Stomach (tissue), 9 donors: ENCODE results near the gene CCND3. TPM values are rescaled to one million over a fixed set of nuclear protein-coding genes. Genes with fewer than 3 reads are reported as not detected.

Experiments
- DNase-seq, 2 donors: peaks; one replicate each; pipeline versions ENCODE4 v3.0.0 to v3.0.0-alpha.2; 2013 to 2019
- H3K27ac ChIP-seq, 5 donors: fragments of 200-600 bp in 4 of 5; sonication (generic) in 4 of 5; one replicate each; pipeline ENCODE4 v1.5.1; 2013 to 2019; ENCODE audit warnings: mild to moderate bottlenecking in 1 of 5, moderate library complexity in 1 of 5
- H3K27me3 ChIP-seq, 3 donors: fragments of 200-600 bp; sonication (generic); one replicate each; pipeline ENCODE4 v1.5.1; 2017 to 2019; ENCODE audit warnings: mixed run types in 1 of 3
- H3K36me3 ChIP-seq, 4 donors: fragments of 200-600 bp; sonication (generic); 1 replicate in 3 of 4; 2 replicates in 1 of 4; pipeline ENCODE4 v1.5.1; 2016 to 2019
- H3K4me1 ChIP-seq, 4 donors: fragments of 200-600 bp; sonication (generic); one replicate each; pipeline ENCODE4 v1.5.1; 2016 to 2019
- H3K4me3 ChIP-seq, 4 donors: fragments of 200-600 bp; sonication (generic) in 3 of 4; one replicate each; pipeline ENCODE4 v1.5.1; 2016 to 2019; ENCODE audit warnings: mild to moderate bottlenecking in 1 of 4
- H3K9me3 ChIP-seq, 4 donors: fragments of 200-600 bp; sonication (generic); one replicate each; pipeline ENCODE4 v1.5.1; 2016 to 2019
- EP300 ChIP-seq: sonication (generic); formaldehyde crosslinking; IDR thresholded peaks from one replicate; pipeline ENCODE4 v1.6.1; 2017; ENCODE audit warnings: antibody characterized with exemption
- POLR2A ChIP-seq, 4 donors: fragments of 450-650 bp; IDR thresholded peaks; one replicate each; pipeline ENCODE4 v1.6.1; 2016; ENCODE audit warnings: antibody characterized with exemption in 4 of 4, control low read depth in 2 of 4, mild to moderate bottlenecking in 1 of 4, moderate library complexity in 1 of 4
- POLR2AphosphoS5 ChIP-seq, 3 donors: sonication (generic); formaldehyde crosslinking; IDR thresholded peaks; one replicate each; pipeline ENCODE4 v1.6.1; 2016; ENCODE audit warnings: antibody characterized with exemption in 3 of 3
- WGBS, 5 donors: extraction: QIAGEN DNeasy Blood & Tissue Kit in 3 of 5; methylation state at CpG; one replicate each; pipeline versions ENCODE4 v1.1.5 to v1.1.7; 2013 to 2018; 5-methylcytosine and 5-hydroxymethylcytosine counted together
- intact Hi-C: fragments of 100-400 bp; cut with DNase I; formaldehyde crosslinking; loops from one replicate; pipeline ENCODE4 v1.15.1; 2023; ENCODE audit warnings: low total_unique reads
- polyA plus RNA-seq, 3 donors: library from polyadenylated mRNA; stranded (reverse); fragments of 200-250 nt; gene quantifications; one replicate each; pipeline ENCODE4 v1.2.3, GENCODE V29; 2013
- total RNA-seq, 5 donors: library from RNA; depleted of rRNA; stranded (reverse); fragments of >200 nt; gene quantifications; one replicate each; pipeline versions ENCODE4 v1.1.0 to v1.2.3, GENCODE V29; 2014 to 2016
- TF ChIP-seq, protein P1 (sequence below), 7 experiments: fragments of 450-650 bp in 4 of 7; fragments of 200-600 bp in 3 of 7; sonication (generic) in 3 of 7; IDR thresholded peaks; one replicate each; pipeline ENCODE4 v1.5.1; 2016 to 2019; ENCODE audit warnings: antibody characterized with exemption in 7 of 7, control low read depth in 2 of 7, mild to moderate bottlenecking in 1 of 7
- donor health status: healthy with polysubstance abuse.
- donor health status: Bipolar disorder and iron deficiency.
- donor health status: healthy.

The CCND3 gene
- total and polyA plus RNA-seq, 8 donors: 40.6 to 193 (median 76.5) TPM

DNA sequence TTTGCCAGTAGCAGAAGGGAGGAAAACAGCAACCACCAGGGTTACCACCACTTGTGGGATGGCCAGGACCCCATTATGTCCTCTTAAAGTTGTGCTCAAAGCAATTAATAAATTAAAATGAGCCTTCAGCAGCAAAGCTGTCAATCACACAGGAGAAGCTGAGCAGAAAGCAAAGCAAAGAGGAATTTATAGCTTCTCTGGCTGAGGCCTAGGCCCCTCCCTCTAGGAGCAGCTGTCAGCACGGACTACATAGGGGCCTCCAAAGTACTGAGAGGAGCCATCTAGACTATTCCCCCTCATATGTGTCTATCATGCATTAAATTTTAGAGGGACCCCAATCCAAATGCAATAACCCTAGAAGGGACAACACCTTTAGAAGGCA lies 6.4 kb downstream of the CCND3 start:
- H3K27ac ChIP-seq: peak overlapping the region in 1 of 5 donors; percentile 90
- H3K36me3 ChIP-seq: peaks cover 53 to 75% (median 69%) of the 10 kb centered on the region in 4 donors
- no peaks in the 10 kb centered on the region for H3K27me3 ChIP-seq
- intact Hi-C loops: loop anchor here (10.0 kb wide), 1 partner anchor 110 kb away; no protein-coding TSS in a partner anchor
- DNase-seq: no peak
- H3K4me1 ChIP-seq: peaks cover 15 to 55% (median 45%) of the 10 kb centered on the region in 4 donors
- no peak for TF ChIP-seq EP300
- TF ChIP-seq POLR2A (IDR thresholded peaks at IDR 0.05): no peak
- TF ChIP-seq, protein P1, sequence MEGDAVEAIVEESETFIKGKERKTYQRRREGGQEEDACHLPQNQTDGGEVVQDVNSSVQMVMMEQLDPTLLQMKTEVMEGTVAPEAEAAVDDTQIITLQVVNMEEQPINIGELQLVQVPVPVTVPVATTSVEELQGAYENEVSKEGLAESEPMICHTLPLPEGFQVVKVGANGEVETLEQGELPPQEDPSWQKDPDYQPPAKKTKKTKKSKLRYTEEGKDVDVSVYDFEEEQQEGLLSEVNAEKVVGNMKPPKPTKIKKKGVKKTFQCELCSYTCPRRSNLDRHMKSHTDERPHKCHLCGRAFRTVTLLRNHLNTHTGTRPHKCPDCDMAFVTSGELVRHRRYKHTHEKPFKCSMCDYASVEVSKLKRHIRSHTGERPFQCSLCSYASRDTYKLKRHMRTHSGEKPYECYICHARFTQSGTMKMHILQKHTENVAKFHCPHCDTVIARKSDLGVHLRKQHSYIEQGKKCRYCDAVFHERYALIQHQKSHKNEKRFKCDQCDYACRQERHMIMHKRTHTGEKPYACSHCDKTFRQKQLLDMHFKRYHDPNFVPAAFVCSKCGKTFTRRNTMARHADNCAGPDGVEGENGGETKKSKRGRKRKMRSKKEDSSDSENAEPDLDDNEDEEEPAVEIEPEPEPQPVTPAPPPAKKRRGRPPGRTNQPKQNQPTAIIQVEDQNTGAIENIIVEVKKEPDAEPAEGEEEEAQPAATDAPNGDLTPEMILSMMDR (IDR thresholded peaks at IDR 0.05): no peak
- no peak for TF ChIP-seq POLR2AphosphoS5 (IDR thresholded peaks at IDR 0.05)
- no peaks in the 10 kb centered on the region for H3K9me3 ChIP-seq
- 50 to 72% (median 60%) methylated on average over 1 of the region's 1 CpG for WGBS, 5 donors
- H3K4me3 ChIP-seq: no peak overlapping the region

DNA sequence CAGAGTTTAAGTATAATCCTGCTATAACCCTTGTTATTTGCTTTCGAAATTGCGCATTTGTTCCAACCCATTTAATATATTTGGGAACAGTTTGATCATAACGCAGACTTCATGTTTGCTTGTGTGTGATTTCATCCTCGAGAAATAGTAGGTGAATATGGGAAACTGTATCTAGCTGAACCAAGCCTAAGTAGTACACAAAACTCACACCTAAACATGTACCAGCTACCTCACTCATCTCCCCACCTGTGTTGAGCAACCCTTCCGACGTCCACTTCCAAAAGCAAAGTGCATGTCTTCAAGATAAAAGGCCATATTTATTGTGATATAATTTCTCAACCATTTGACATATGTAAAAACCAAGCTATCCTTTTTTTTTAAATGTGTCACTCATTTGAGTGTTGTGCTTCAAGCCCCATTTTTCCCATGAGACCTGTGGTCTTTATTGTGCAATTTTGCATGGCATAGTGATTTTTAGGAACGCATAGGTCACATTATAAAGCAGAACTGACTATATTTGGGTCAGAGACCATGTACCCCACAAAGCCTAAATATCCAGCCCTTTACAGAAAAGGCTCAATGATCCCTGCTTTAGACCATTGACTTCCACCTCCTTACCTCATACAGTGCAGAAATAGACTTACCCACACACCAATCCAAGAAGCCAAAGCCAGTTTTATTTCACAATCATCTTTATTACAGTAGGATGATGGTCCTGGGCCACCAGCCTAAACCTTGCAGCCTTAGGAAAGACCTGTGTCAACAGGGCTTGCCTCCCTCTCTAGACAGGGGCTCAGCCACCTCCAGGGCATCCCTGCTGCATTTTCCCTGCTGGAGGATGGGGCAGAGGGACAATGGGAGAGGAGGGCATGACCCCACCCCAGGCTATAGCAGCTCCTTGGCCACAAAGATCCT lies 7.1 kb downstream of the CCND3 start:
- no peak for DNase-seq
- Histone ChIP-seq H3K36me3 (peaks cover 59 to 82% (median 76%) of the 10 kb centered on the region in 4 donors), H3K4me3 (no peak overlapping the region), H3K4me1 (peaks cover 9 to 48% (median 38%) of the 10 kb centered on the region in 4 donors), H3K9me3 (no peaks in the 10 kb centered on the region), H3K27ac (no peak overlapping the region), H3K27me3 (no peaks in the 10 kb centered on the region)
- intact Hi-C loops: loop anchor here (10.0 kb wide), 1 partner anchor 110 kb away; no protein-coding TSS in a partner anchor
- TF ChIP-seq EP300 (no peak), POLR2A (IDR thresholded peaks at IDR 0.05) (no peak)
- TF ChIP-seq, protein P1 (IDR thresholded peaks at IDR 0.05): no peak
- WGBS, 5 donors: 73 to 79% (median 76%) methylated on average over 7 of the region's 7 CpGs

DNA sequence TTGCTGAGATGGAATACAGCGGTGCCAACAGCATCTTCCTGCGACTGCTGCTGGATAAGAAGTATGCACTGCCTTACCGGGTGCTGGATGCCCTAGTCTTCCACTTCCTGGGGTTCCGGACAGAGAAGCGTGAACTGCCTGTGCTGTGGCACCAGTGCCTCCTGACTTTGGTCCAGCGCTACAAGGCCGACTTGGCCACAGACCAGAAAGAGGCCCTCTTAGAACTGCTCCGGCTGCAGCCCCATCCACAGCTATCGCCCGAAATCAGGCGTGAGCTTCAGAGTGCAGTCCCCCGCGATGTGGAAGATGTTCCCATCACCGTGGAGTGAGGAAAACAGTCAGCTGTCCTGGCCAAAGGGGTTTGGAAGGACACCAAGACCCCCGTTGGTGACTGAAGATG lies 9.2 kb downstream of the CCND3 start:
- 88 to 95% (median 91%) methylated on average over 15 of the region's 15 CpGs for WGBS, 5 donors
- H3K4me3 ChIP-seq: no peak overlapping the region
- TF ChIP-seq POLR2A (IDR thresholded peaks at IDR 0.05) (no peak), EP300 (no peak), POLR2AphosphoS5 (IDR thresholded peaks at IDR 0.05) (no peak)
- TF ChIP-seq, protein P1 (IDR thresholded peaks at IDR 0.05): no peak
- peaks cover 78 to 100% (median 95%) of the 10 kb centered on the region in 4 donors for H3K36me3 ChIP-seq
- DNase-seq: no peak
- no peaks in the 10 kb centered on the region for H3K9me3 ChIP-seq
- H3K27ac ChIP-seq: no peak overlapping the region
- H3K27me3 ChIP-seq: no peaks in the 10 kb centered on the region
- H3K4me1 ChIP-seq: peaks cover 0 to 27% (median 20%) of the 10 kb centered on the region in 4 donors
- intact Hi-C loops: loop anchor here (10.0 kb wide), 1 partner anchor 112 kb away; no protein-coding TSS in a partner anchor

DNA sequence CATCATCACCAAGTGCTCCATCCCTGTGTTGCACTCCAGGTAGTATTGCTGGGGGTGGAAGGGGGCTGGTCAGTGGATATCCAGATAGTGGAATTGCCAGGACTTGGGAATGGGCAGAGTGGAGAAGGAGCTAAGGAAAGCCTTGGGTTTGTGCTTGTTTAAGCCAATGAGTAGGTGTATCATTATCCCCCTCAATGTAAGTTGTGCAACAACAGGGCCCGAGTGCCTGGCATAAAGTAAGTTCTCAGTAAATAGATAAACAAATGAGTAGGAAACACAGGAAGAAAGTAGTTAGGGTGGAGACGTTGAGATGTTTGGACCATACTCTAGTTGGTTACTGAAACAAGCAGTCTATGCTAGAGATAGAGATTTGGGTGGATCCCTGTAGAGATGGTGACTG lies 9.8 kb downstream of the CCND3 start:
- intact Hi-C loops: loop anchor here (10.0 kb wide), 1 partner anchor 113 kb away; no protein-coding TSS in a partner anchor
- Histone ChIP-seq H3K9me3 (no peaks in the 10 kb centered on the region), H3K36me3 (peaks cover 81 to 100% (median 97%) of the 10 kb centered on the region in 4 donors), H3K4me3 (no peak overlapping the region), H3K4me1 (peaks cover 0 to 21% (median 15%) of the 10 kb centered on the region in 4 donors), H3K27me3 (no peaks in the 10 kb centered on the region), H3K27ac (no peak overlapping the region)
- no peak for DNase-seq
- TF ChIP-seq POLR2AphosphoS5 (IDR thresholded peaks at IDR 0.05): no peak
- no peak for TF ChIP-seq POLR2A (IDR thresholded peaks at IDR 0.05)
- TF ChIP-seq EP300: no peak
- TF ChIP-seq, protein P1 (IDR thresholded peaks at IDR 0.05): no peak
- WGBS, 5 donors: 47 to 65% (median 57%) methylated on average over 2 of the region's 2 CpGs
